Parathyroid adenoma (tissue), 2 donors: ENCODE data around the gene GPC1.

ENCODE experiments used
- H2AFZ ChIP-seq: fragments of 300-600 bp; sonication (generic); one replicate; pipeline ENCODE4 v1.7.0; 2017; ENCODE audit warnings: antibody characterized with exemption, mild to moderate bottlenecking
- H3K27ac ChIP-seq: fragments of 300-600 bp; sonication (generic); one replicate; pipeline ENCODE4 v1.7.0; 2017
- H3K27me3 ChIP-seq: fragments of 300-600 bp; sonication (generic); one replicate; pipeline ENCODE4 v1.7.0; 2017; ENCODE audit warnings: low read length; ENCODE audit not compliant: control insufficient read depth, insufficient read depth
- H3K36me3 ChIP-seq: fragments of 300-600 bp; sonication (generic); one replicate; pipeline ENCODE4 v1.7.0; 2017; ENCODE audit warnings: low read length; ENCODE audit not compliant: control insufficient read depth, insufficient read depth
- H3K4me1 ChIP-seq: fragments of 300-600 bp; sonication (generic); one replicate; pipeline ENCODE4 v1.7.0; 2017; ENCODE audit warnings: control low read depth
- H3K4me2 ChIP-seq: fragments of 300-600 bp; sonication (generic); one replicate; pipeline ENCODE4 v1.7.0; 2017; ENCODE audit warnings: low read length
- H3K4me3 ChIP-seq: fragments of 300-600 bp; sonication (generic); one replicate; pipeline ENCODE4 v1.7.0; 2017; ENCODE audit warnings: low read depth, low read length
- H3K79me2 ChIP-seq: fragments of 300-600 bp; sonication (generic); one replicate; pipeline ENCODE4 v1.7.0; 2017; ENCODE audit warnings: control low read depth
- H3K9ac ChIP-seq: fragments of 300-600 bp; sonication (generic); one replicate; pipeline ENCODE4 v1.7.0; 2017; ENCODE audit warnings: mild to moderate bottlenecking
- H3K9me3 ChIP-seq: fragments of 300-600 bp; sonication (generic); one replicate; pipeline ENCODE4 v1.7.0; 2017; ENCODE audit warnings: low read length; ENCODE audit not compliant: control insufficient read depth
- CTCF ChIP-seq: fragments of 300-600 bp; sonication (generic); IDR thresholded peaks from one replicate; pipeline ENCODE4 v1.7.0; 2017; ENCODE audit warnings: antibody characterized with exemption, mild to moderate bottlenecking
- donor health status: primary hyperparathyroidism.

The GPC1 gene

GRCh38 chr2:240505910-240506309 is 70.4 kb downstream of the GPC1 start:
- H3K9me3 ChIP-seq = no peaks in the 10 kb centered on the region
- no peaks in the 10 kb centered on the region for H3K36me3 ChIP-seq
- H3K4me1 ChIP-seq = no peaks in the 10 kb centered on the region
- H3K4me2 ChIP-seq = no peak overlapping the region
- no peak overlapping the region for H3K9ac ChIP-seq
- H3K79me2 ChIP-seq = no peaks in the 10 kb centered on the region
- no peak overlapping the region for H2AFZ ChIP-seq
- H3K4me3 ChIP-seq = no peak overlapping the region
- no peak overlapping the region for H3K27ac ChIP-seq
- no peak for TF ChIP-seq CTCF
- H3K27me3 ChIP-seq = no peaks in the 10 kb centered on the region

DNA sequence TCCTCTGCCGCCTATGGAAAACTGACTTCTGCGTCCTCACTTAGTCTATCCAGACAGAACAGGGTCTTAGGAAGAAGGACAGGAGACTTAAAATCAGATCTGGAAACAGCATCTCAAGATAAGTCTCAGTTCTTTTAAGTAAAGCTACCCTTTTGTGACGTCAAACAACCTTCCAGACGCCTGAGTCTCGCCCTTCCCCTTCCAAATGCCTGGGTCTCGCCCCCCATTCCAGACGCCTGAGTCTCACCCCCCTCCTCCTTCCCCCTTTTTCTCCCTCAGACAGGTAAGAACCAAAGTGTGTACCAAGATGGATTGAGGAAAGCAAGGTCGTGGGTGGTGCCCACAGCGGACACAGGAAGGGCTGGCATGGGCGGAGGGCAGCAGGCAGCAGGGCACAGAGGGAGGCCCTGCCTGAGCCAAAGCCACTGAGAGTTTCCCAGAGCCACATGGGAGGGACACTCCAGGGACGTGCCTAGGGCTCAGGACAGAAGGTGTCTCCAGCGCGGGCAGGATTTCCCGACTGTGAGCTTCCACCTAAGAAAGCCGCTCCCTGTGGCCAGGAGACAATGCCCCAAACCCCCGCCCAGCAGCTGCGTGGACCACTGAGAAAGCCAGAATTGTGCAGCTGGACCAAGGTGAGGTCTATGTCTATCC is 71.1 kb downstream of the GPC1 start:
- Histone ChIP-seq H3K4me2 (no peak overlapping the region), H3K9ac (no peak overlapping the region), H3K27ac (no peak overlapping the region), H3K27me3 (no peaks in the 10 kb centered on the region), H3K4me3 (no peak overlapping the region), H2AFZ (no peak overlapping the region), H3K79me2 (no peaks in the 10 kb centered on the region), H3K36me3 (no peaks in the 10 kb centered on the region), H3K4me1 (no peaks in the 10 kb centered on the region), H3K9me3 (no peaks in the 10 kb centered on the region)
- TF ChIP-seq CTCF = no peak

- no peaks in the 10 kb centered on the region for H3K27me3 ChIP-seq
- H3K9me3 ChIP-seq = no peaks in the 10 kb centered on the region
- H3K4me1 ChIP-seq = no peaks in the 10 kb centered on the region
- no peaks in the 10 kb centered on the region for H3K79me2 ChIP-seq
- no peak overlapping the region for H2AFZ ChIP-seq
- no peak for TF ChIP-seq CTCF
- H3K4me2 ChIP-seq = no peak overlapping the region
- no peak overlapping the region for H3K9ac ChIP-seq
- no peak overlapping the region for H3K4me3 ChIP-seq
- no peaks in the 10 kb centered on the region for H3K36me3 ChIP-seq
- no peak overlapping the region for H3K27ac ChIP-seq
Measured at GRCh38 chr2:240507060-240507777, 71.8 kb downstream of the GPC1 start.

DNA sequence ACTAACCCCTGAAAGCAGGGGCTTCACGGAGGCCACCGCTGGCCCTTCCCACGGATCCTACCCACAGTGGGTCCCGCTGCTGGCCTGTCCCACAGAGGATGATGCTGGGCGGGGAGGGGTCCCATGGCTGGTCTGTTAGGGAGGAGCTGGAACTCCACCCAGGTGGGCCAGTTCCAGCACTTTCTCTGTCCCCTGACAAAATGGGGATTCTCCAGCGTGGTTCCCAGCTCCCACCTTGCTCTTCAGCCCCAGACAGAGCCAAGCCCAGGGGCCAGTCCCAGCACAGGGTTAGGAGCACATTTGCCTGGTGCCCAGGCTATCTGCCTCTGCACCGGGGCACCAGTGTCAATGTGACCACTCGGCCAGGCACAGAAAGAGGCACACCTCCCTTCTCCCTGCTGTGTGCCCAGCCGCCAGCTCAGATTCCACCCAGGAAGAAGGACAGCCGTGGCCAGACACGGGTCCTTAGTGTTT is 72.4 kb downstream of the GPC1 start:
- no peak for TF ChIP-seq CTCF
- Histone ChIP-seq H3K4me3 (no peak overlapping the region), H3K4me1 (no peaks in the 10 kb centered on the region), H3K36me3 (no peaks in the 10 kb centered on the region), H2AFZ (no peak overlapping the region), H3K27me3 (no peaks in the 10 kb centered on the region), H3K79me2 (no peaks in the 10 kb centered on the region), H3K9me3 (no peaks in the 10 kb centered on the region), H3K9ac (no peak overlapping the region), H3K4me2 (no peak overlapping the region), H3K27ac (no peak overlapping the region)
